GM12878 (cell line): ENCODE data around the gene CYP2C19. TPM values are rescaled to one million over a fixed set of nuclear protein-coding genes. Genes with fewer than 3 reads are reported as not detected.

Experiments used
- ATAC-seq: fragments of 200-7000 bp; cut with Tn5 transposase; 3 replicates; pipeline ENCODE4 v1.9.1; 2020; ENCODE audit warnings: mild to moderate bottlenecking, moderate library complexity
- BruUV-seq: library from RNA; stranded (reverse); fragments of 400-500 nt; replicated peaks from 2 replicates; lab custom pipeline; 2021; lab: Mats Ljungman, UMichigan
- CTCF ChIA-PET: fragments of 300-600 bp; sonication (Branson Sonifier 250); formaldehyde crosslinking; extraction: SDS; loops from one replicate; lab custom pipeline; 2021; ENCODE audit warnings: inconsistent platforms; lab: Yijun Ruan, JAX
- POLR2A ChIA-PET: fragments of 350-600 bp; formaldehyde crosslinking; extraction: SDS; loops from one replicate; lab custom pipeline; 2021; ENCODE audit warnings: inconsistent platforms; lab: Charles Lee
- RAD21 ChIA-PET: fragments of 300-600 bp; sonication (Branson Sonifier 250); formaldehyde crosslinking; loops from one replicate; lab custom pipeline; 2023; ENCODE audit warnings: antibody characterized with exemption; ENCODE audit not compliant: unreplicated experiment; lab: Charles Lee
- SMC1A ChIA-PET: fragments of 300-600 bp; sonication (Branson Sonifier 250); formaldehyde crosslinking; loops from one replicate; lab custom pipeline; 2023; ENCODE audit not compliant: unreplicated experiment, uncharacterized antibody; lab: Charles Lee
- DNase-seq: peaks from one replicate; pipeline ENCODE4 v3.0.0-alpha.2; 2011; ENCODE audit warnings: low read depth, low spot score
- FAIRE-seq: peaks from 3 replicates; lab custom pipeline; 2011; peaks lifted over from hg19 to GRCh38; lab: Jason Lieb, UNC
- H2AFZ ChIP-seq: 2 replicates; pipeline ENCODE4 v1.6.0; 2011; ENCODE audit warnings: low read depth, low read length, control low read depth; ENCODE audit not compliant: control insufficient read depth
- H3K27ac ChIP-seq: 2 replicates; pipeline ENCODE4 v1.5.1; 2011; ENCODE audit warnings: control low read depth; ENCODE audit not compliant: control insufficient read depth, insufficient read depth
- H3K27me3 ChIP-seq, 2 experiments: replicated peaks in 1 of 2; 2 replicates each; pipeline versions ENCODE4 v1.6.0 to v1.6.1; 2011; ENCODE audit warnings: low read length in 1 of 2; ENCODE audit not compliant: control insufficient read depth in 2 of 2, insufficient read depth in 2 of 2
- H3K36me3 ChIP-seq, 2 experiments: 2 replicates each; pipeline ENCODE4 v1.5.1; 2011; ENCODE audit warnings: low read length in 1 of 2; ENCODE audit not compliant: control insufficient read depth in 2 of 2, insufficient read depth in 2 of 2
- H3K4me1 ChIP-seq: 2 replicates; pipeline ENCODE4 v1.6.1; 2011; ENCODE audit warnings: mild to moderate bottlenecking, low read length, moderate library complexity, mixed read lengths; ENCODE audit not compliant: control insufficient read depth, insufficient read depth
- H3K4me2 ChIP-seq: 2 replicates; pipeline ENCODE4 v1.6.0; 2011; ENCODE audit warnings: control low read depth; ENCODE audit not compliant: control insufficient read depth, insufficient read depth
- H3K4me3 ChIP-seq: fragments of 200-600 bp; sonication (generic); 2 replicates; pipeline ENCODE4 v1.5.1; 2016
- H3K79me2 ChIP-seq: 2 replicates; pipeline ENCODE4 v1.6.0; 2011; ENCODE audit warnings: low read length; ENCODE audit not compliant: control insufficient read depth, insufficient read depth
- H3K9ac ChIP-seq: 2 replicates; pipeline ENCODE4 v1.8.0; 2011; ENCODE audit warnings: low read length, control low read depth, mixed read lengths; ENCODE audit not compliant: control insufficient read depth, insufficient read depth
- H3K9me3 ChIP-seq: replicated peaks from 3 replicates; pipeline ENCODE4 v1.5.1; 2011; ENCODE audit warnings: mild to moderate bottlenecking, low read length; ENCODE audit not compliant: control insufficient read depth, insufficient read depth
- H4K20me1 ChIP-seq: 2 replicates; pipeline ENCODE4 v1.6.0; 2011; ENCODE audit not compliant: control insufficient read depth, insufficient read depth
- ASH2L ChIP-seq: fragments of 300-600, 200-600 bp; sonication (generic); IDR thresholded peaks from 2 replicates; pipeline ENCODE4 v1.6.1; 2017; ENCODE audit warnings: low read depth, mild to moderate bottlenecking, borderline replicate concordance
- BCL11A ChIP-seq: IDR thresholded peaks from 2 replicates; pipeline ENCODE4 v1.6.1; 2011; ENCODE audit warnings: low read depth, low read length
- HSF1 ChIP-seq: fragments of 150-350 bp; IDR thresholded peaks from 2 replicates; pipeline ENCODE4 v1.6.1; 2014; ENCODE audit warnings: mild to moderate bottlenecking, low read depth, low read length
- IRF3 ChIP-seq: fragments of 450-650 bp; IDR thresholded peaks from 2 replicates; pipeline ENCODE4 v1.6.1; 2014; ENCODE audit warnings: mild to moderate bottlenecking
- IRF4 ChIP-seq: IDR thresholded peaks from 2 replicates; pipeline ENCODE4 v1.6.1; 2011; ENCODE audit warnings: low read depth, low read length
- REST ChIP-seq: IDR thresholded peaks from 2 replicates; pipeline ENCODE4 v1.6.1; 2012; ENCODE audit warnings: mild to moderate bottlenecking, low read depth, low read length
- SMAD5 ChIP-seq: IDR thresholded peaks from 2 replicates; pipeline ENCODE4 v1.6.1; 2016; ENCODE audit warnings: antibody characterized with exemption, low read depth
- SUZ12 ChIP-seq: fragments of 200-600 bp; sonication (generic); IDR thresholded peaks from one replicate; pipeline ENCODE4 v1.6.1; 2018; ENCODE audit warnings: antibody characterized with exemption, mild to moderate bottlenecking; ENCODE audit not compliant: unreplicated experiment
- ZBTB11 ChIP-seq: fragments of 450-650 bp; formaldehyde crosslinking; IDR thresholded peaks from 2 replicates; pipeline ENCODE4 v1.5.0; 2022; ENCODE audit warnings: mild to moderate bottlenecking, missing genetic modification characterization
- ZNF592 ChIP-seq: fragments of 450-650 bp; IDR thresholded peaks from 2 replicates; pipeline ENCODE4 v1.6.1; 2017; ENCODE audit warnings: mild to moderate bottlenecking, moderate library complexity
- ZSCAN29 ChIP-seq: fragments of 450-650 bp; IDR thresholded peaks from 2 replicates; pipeline ENCODE4 v1.6.1; 2017; ENCODE audit warnings: mild to moderate bottlenecking, moderate library complexity
- WGBS: methylation state at CpG from one replicate; pipeline ENCODE4 v1.1.6; 2016; ENCODE audit warnings: low lambda C conversion rate; ENCODE audit not compliant: insufficient replicate concordance, insufficient coverage; ENCODE audit errors: missing lambda C conversion rate; 5-methylcytosine and 5-hydroxymethylcytosine counted together
- in situ Hi-C: fragments of 300-500 bp; cut with MboI; formaldehyde crosslinking; loops from 9 replicates; pipeline ENCODE4 v1.14.3; 2018; ENCODE audit warnings: mixed read lengths
- intact Hi-C: fragments of 100-400 bp; cut with micrococcal nuclease; formaldehyde crosslinking; loops from one replicate; pipeline ENCODE4 v1.14.2; 2022; ENCODE audit not compliant: unreplicated experiment
- polyA plus RNA-seq, 11 experiments: library from polyadenylated mRNA; depleted of rRNA in 4 of 11; unstranded in 6 of 11; stranded (reverse) in 5 of 11; fragments of >200 nt; fragmentation: Nextera tagmentation in 4 of 11; fragmentation: Illumina TruSeq in 1 of 11; extraction: Ambion mirVana in 4 of 11; extraction: Trizol in 1 of 11; gene quantifications; 1 replicate in 1 of 11; 2 replicates in 10 of 11; pipeline versions ENCODE4 v1.2.1 to v1.2.3, GENCODE V29; 2011 to 2016; ENCODE audit warnings: inconsistent platforms in 2 of 11, missing spikeins in 2 of 11, low read depth in 1 of 11
- total RNA-seq, 4 experiments: library from RNA; depleted of rRNA in 3 of 4; stranded (reverse); fragments of >200 nt in 3 of 4; fragmentation: Illumina TruSeq in 1 of 4; extraction: Trizol in 1 of 4; gene quantifications; 2 replicates each; pipeline versions ENCODE4 v1.2.1 to v1.2.3, GENCODE V29; 2013 to 2021

The CYP2C19 gene
- total and polyA plus RNA-seq, 10 of the 15 experiments (the other 5 are each of a cell fraction or from before 2014, with no cell fraction given): not detected

- in situ Hi-C loops: no loop called here
- ChIA-PET POLR2A (no interaction called here), SMC1A (no interaction called here), RAD21 (no interaction called here), CTCF (no interaction called here)
- FAIRE-seq (no peak), DNase-seq (no peak), ATAC-seq (no peak)
- no peaks in the 10 kb centered on the region for H3K9me3 ChIP-seq
- no peak overlapping the region for H3K4me2 ChIP-seq
- H3K9ac ChIP-seq: no peak overlapping the region
- H4K20me1 ChIP-seq: no peaks in the 10 kb centered on the region
- intact Hi-C loops: no loop called here
- no peaks in the 10 kb centered on the region for H3K27me3 ChIP-seq
- no peaks in the 10 kb centered on the region for H3K36me3 ChIP-seq
- no peak overlapping the region for H3K4me3 ChIP-seq
- no peaks in the 10 kb centered on the region for H3K79me2 ChIP-seq
- 0% methylated on average over 1 of the region's 1 CpG for WGBS
- no peak overlapping the region for H2AFZ ChIP-seq
- H3K4me1 ChIP-seq: no peaks in the 10 kb centered on the region
- no peak overlapping the region for H3K27ac ChIP-seq
- no TSS peak for BruUV-seq
- TF ChIP-seq ZSCAN29 (no peak), ASH2L (no peak), ZNF592 (no peak), IRF3 (no peak), SUZ12 (no peak), HSF1 (no peak), SMAD5 (no peak), BCL11A (no peak), IRF4 (no peak), ZBTB11 (CRISPR knock-in tag) (no peak), REST (no peak)
Measured at GRCh38 chr10:94850766-94851165, 88.3 kb downstream of the CYP2C19 start.
